Karpas-422 (cell line): ENCODE measurements around the gene PPP2R3B. TPM values are rescaled to one million over a fixed set of nuclear protein-coding genes. Genes with fewer than 3 reads are reported as not detected.
"Not testable (repeated sequence)": the region's sequence is repeated elsewhere in the genome, so short reads cannot be mapped to it uniquely, and the experiment has no call there.

Experiments used
- DNase-seq: peaks from one replicate; pipeline ENCODE4 v3.0.0-alpha.2; 2015
- H2AFZ ChIP-seq: fragments of 200-600 bp; sonication (generic); 2 replicates; pipeline ENCODE4 v1.6.1; 2014; ENCODE audit warnings: antibody characterized with exemption, low read length, mixed read lengths
- H3K27ac ChIP-seq: fragments of 200-600 bp; sonication (generic); 2 replicates; pipeline ENCODE4 v1.5.1; 2014; ENCODE audit warnings: mild to moderate bottlenecking, low read length, moderate library complexity
- H3K27me3 ChIP-seq: fragments of 200-600 bp; sonication (generic); 2 replicates; pipeline ENCODE4 v1.6.1; 2014; ENCODE audit warnings: low read length, mixed read lengths
- H3K36me3 ChIP-seq: fragments of 200-600 bp; sonication (generic); 2 replicates; pipeline ENCODE4 v1.6.1; 2014; ENCODE audit warnings: low read length, mixed read lengths; ENCODE audit not compliant: insufficient read depth
- H3K4me1 ChIP-seq: fragments of 200-600 bp; sonication (generic); 2 replicates; pipeline ENCODE4 v1.6.1; 2014; ENCODE audit warnings: mild to moderate bottlenecking, low read length, mixed read lengths
- H3K4me2 ChIP-seq: fragments of 200-600 bp; sonication (generic); 2 replicates; pipeline ENCODE4 v1.6.1; 2014; ENCODE audit warnings: low read length, low read depth, mild to moderate bottlenecking; ENCODE audit not compliant: poor library complexity, severe bottlenecking
- H3K4me3 ChIP-seq: fragments of 200-600 bp; sonication (generic); 2 replicates; pipeline ENCODE4 v1.5.1; 2014; ENCODE audit warnings: mild to moderate bottlenecking, antibody characterized with exemption, low read length, mixed read lengths
- H3K79me2 ChIP-seq: fragments of 200-600 bp; sonication (generic); 2 replicates; pipeline ENCODE4 v1.6.1; 2014; ENCODE audit warnings: mild to moderate bottlenecking, low read length, mixed read lengths
- H3K9ac ChIP-seq: fragments of 200-600 bp; sonication (generic); 2 replicates; pipeline ENCODE4 v1.6.0; 2014; ENCODE audit warnings: low read length
- H3K9me2 ChIP-seq: fragments of 200-600 bp; sonication (generic), shearing (Covaris generic); replicated peaks from 2 replicates; pipeline ENCODE4 v1.6.0; 2014; ENCODE audit warnings: mild to moderate bottlenecking, low read length, moderate library complexity; ENCODE audit not compliant: insufficient read depth
- H3K9me3 ChIP-seq: fragments of 300-700, 200-600 bp; sonication (generic); 2 replicates; pipeline ENCODE4 v1.6.1; 2014; ENCODE audit warnings: low read length, mixed read lengths
- H4K20me1 ChIP-seq: fragments of 200-600 bp; sonication (generic); 2 replicates; pipeline ENCODE4 v1.6.1; 2014; ENCODE audit warnings: mild to moderate bottlenecking, antibody characterized with exemption, low read length, low read depth; ENCODE audit not compliant: insufficient read depth
- total RNA-seq: library from RNA; depleted of rRNA; stranded (reverse); fragments of >200 nt; shearing (Covaris generic); gene quantifications from 2 replicates; pipeline ENCODE4 v1.2.3, GENCODE V29; 2014; ENCODE audit warnings: low replicate concordance; rRNA removed

Gene PPP2R3B, protein sequence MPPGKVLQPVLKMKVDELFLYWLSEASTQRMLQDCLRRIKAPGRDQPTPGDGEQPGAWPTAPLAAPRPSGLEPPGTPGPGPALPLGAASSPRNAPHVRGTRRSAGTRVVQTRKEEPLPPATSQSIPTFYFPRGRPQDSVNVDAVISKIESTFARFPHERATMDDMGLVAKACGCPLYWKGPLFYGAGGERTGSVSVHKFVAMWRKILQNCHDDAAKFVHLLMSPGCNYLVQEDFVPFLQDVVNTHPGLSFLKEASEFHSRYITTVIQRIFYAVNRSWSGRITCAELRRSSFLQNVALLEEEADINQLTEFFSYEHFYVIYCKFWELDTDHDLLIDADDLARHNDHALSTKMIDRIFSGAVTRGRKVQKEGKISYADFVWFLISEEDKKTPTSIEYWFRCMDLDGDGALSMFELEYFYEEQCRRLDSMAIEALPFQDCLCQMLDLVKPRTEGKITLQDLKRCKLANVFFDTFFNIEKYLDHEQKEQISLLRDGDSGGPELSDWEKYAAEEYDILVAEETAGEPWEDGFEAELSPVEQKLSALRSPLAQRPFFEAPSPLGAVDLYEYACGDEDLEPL
- 23.2 and 62.5 TPM in 2 replicates for total RNA-seq

DNA sequence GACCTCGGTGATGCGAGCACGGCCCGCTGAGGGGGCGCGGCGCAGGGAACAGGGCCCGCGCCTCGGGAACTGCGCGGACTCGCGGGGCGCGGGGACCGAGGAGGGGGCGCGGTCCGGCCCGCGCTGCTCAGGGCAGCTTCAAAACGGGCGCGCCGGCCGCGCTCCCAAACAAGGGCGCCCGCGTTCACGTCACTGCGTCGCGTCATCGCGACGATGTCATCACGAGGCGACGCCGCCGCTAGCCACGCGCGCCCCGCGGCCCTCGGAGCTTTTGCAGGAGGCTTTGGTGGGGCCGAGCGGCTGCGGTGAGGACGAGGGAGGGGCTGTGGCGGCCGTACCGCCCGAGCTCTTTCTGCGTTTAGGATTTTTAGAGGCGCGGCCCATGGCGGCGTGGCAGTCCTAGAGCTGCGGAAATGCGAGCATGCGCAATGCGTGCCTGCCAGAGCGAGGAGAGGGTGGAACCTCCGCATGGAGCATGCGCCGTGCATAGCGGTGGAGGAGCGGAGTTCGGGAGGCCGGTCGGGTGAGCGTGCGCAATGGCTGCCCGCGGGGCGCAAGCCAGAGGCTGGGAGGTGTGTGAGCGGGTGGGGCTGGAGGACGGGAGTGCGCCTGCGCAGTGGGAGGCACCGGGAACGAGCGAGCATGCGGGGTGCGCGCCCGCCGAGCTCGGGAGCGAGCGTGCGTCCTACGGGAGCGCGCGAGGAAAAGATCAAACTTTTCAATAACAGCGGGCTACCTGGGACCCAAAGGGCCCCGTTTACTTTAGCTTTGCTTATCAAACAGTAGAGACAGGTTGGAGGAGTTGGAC lies at the start of gene PPP2R3B:
Gene PPP2R3B (minus strand): TSS at position 140 of the 808 bp plus-strand sequence. CDS start 216 bp downstream, outside the sequence.
- H3K4me2 ChIP-seq = peak within 1 kb of the TSS; percentile 82
- H3K9me2 ChIP-seq = no peaks in the 10 kb centered on the region
- H3K27ac ChIP-seq = peak within 1 kb of the TSS; percentile 85
- H3K4me1 ChIP-seq = peaks cover 22% of the 10 kb centered on the region
- no peaks in the 10 kb centered on the region for H3K9me3 ChIP-seq
- H3K27me3 ChIP-seq = no peaks in the 10 kb centered on the region
- DNase-seq = peak; percentile 99
- peak within 1 kb of the TSS; percentile 96 for H3K9ac ChIP-seq
- no peaks in the 10 kb centered on the region for H4K20me1 ChIP-seq
- peak within 1 kb of the TSS; percentile 91 for H3K4me3 ChIP-seq
- peak within 1 kb of the TSS; percentile 57 for H2AFZ ChIP-seq
- peaks cover 43% of the 10 kb centered on the region for H3K79me2 ChIP-seq
- peaks cover 3% of the 10 kb centered on the region; the same call in 1 of the 2 replicates for H3K36me3 ChIP-seq

DNA sequence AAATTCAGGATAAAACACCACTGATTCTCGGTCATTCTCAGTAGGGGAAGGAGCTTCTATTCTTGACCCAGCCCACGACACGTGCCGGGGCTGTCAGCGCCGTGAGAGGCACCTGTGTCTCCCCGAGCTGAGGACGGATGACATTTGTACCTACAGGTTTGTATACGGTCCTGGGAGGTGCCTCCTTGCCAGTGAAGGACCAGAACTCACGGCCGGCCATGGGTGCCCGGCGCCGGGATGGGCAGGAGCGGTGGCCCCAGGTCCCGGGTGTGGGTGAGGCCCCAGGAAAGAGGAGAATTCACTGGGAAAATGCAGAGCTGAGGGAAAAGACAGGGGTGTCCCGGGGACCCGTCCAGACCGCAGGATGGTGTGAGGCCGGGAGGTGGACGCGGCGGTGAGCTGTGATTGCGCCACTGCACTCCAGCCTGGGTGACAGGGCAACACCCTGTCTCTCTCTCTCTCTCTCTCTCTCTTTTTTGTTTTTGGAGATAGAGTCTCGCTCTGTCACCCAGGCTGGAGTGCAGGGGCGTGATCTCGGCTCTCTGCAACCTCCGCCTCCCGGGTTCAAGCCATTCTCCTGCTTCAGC lies 48.9 kb upstream of the PPP2R3B start:
- H3K36me3 ChIP-seq = no peaks in the 10 kb centered on the region
- no peaks in the 10 kb centered on the region for H3K9me2 ChIP-seq
- H3K9me3 ChIP-seq = no peaks in the 10 kb centered on the region
- no peaks in the 10 kb centered on the region for H3K4me1 ChIP-seq
- no peaks in the 10 kb centered on the region for H4K20me1 ChIP-seq
- no peak for DNase-seq
- no peak overlapping the region for H3K9ac ChIP-seq
- no peak overlapping the region for H2AFZ ChIP-seq
- no peak overlapping the region for H3K4me3 ChIP-seq
- H3K27me3 ChIP-seq = no peaks in the 10 kb centered on the region
- H3K27ac ChIP-seq = no peak overlapping the region
- no peaks in the 10 kb centered on the region for H3K79me2 ChIP-seq
- H3K4me2 ChIP-seq = no peak overlapping the region

DNA sequence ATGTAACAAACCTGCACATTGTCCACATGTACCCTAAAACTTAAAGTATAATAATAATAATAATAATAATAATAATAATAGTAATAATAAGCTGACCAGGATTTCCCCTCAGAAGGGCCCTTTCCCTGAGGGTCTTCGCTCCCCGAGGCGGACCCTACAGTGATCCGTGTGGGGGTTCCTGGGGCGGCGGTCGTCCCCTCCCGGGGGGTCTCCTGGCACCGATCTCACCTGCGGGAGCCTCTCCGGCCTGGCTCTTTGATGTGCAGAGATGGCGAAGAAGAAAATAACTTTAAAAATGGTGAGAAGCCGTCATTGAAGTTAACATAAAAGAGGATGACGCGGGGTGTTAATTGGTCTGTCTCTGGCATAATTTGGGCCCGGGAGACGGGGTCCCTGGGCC lies 48.2 kb upstream of the PPP2R3B start:
- Histone ChIP-seq H3K4me3 (no peak overlapping the region), H3K9ac (no peak overlapping the region), H3K36me3 (no peaks in the 10 kb centered on the region), H3K9me3 (no peaks in the 10 kb centered on the region), H4K20me1 (no peaks in the 10 kb centered on the region), H3K27me3 (no peaks in the 10 kb centered on the region), H3K79me2 (no peaks in the 10 kb centered on the region), H3K4me1 (no peaks in the 10 kb centered on the region), H3K9me2 (no peaks in the 10 kb centered on the region), H3K27ac (no peak overlapping the region), H2AFZ (no peak overlapping the region), H3K4me2 (no peak overlapping the region)
- no peak for DNase-seq

DNA sequence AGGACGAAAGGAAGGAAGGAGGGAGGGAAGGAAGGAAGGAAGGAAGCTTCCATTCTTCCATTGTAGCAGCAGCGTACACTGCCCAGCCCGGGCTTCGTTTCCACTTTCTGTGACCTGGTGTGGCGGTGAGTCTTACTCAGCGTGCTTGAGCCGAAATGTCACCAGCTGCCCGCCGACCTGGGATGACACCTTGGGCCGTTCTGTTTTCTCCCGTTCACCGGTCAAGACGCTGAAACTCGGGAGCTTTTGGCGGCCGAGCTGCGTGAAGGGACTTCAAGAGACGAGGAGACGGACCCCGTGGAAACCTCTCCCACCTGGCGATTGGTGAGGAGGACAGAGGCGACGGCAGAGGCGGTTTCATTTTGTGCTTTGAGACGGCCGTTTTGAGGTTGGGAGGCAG lies 47.1 kb upstream of the PPP2R3B start:
- Histone ChIP-seq H4K20me1 (no peaks in the 10 kb centered on the region), H3K79me2 (no peaks in the 10 kb centered on the region), H3K9me3 (no peaks in the 10 kb centered on the region), H3K9me2 (no peaks in the 10 kb centered on the region), H3K4me1 (no peaks in the 10 kb centered on the region), H3K4me2 (no peak overlapping the region), H3K27me3 (no peaks in the 10 kb centered on the region), H3K36me3 (no peaks in the 10 kb centered on the region), H3K9ac (no peak overlapping the region), H2AFZ (no peak overlapping the region), H3K27ac (no peak overlapping the region), H3K4me3 (no peak overlapping the region)
- DNase-seq = no peak

DNA sequence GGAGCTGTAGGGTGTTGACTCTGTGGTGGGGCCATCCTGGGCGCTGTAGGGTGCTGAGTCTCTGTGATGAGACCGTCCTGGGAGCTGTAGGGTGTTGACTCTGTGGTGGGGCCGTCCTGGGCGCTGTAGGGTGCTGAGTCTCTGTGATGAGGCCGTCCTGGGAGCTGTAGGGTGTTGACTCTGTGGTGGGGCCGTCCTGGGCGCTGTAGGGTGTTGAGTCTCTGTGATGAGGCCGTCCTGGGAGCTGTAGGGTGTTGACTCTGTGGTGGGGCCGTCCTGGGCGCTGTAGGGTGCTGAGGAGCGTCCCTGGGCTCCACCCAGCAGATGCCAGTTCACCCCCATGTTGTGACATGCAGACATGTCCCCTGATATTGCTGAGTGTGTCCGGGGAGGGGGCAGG lies 46.0 kb upstream of the PPP2R3B start:
- not testable (repeated sequence) for H3K4me2 ChIP-seq, H4K20me1 ChIP-seq, H3K27me3 ChIP-seq, H3K4me3 ChIP-seq, H3K27ac ChIP-seq, H3K9me3 ChIP-seq, DNase-seq, H3K4me1 ChIP-seq, H3K9me2 ChIP-seq, H3K9ac ChIP-seq, H3K79me2 ChIP-seq, H3K36me3 ChIP-seq, H2AFZ ChIP-seq

DNA sequence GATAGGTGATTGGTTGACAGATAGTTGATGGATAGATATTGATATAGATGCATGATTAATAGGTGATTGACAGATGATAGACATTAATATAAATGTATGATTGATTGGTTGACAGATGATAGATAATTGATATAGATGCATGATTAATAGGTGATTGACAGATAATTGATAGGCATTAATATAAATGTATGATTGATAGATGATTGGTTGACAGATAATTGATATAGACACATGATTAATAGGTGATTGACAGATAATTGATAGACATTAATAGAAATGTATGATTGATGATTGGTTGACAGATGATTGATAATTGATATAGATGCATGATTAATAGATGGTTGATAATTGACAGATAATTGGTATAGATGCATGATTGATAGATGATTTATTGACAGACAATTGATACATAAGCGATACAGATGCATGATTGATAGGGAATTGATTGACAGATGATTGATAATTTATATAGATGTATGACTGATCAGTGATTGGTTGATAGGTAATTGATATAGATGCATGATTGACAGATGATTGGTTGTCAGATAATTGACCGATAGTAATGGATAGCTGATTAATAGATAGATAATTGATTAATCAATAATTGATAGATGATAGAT lies 44.9 kb upstream of the PPP2R3B start:
- H3K4me1 ChIP-seq = no peaks in the 10 kb centered on the region

DNA sequence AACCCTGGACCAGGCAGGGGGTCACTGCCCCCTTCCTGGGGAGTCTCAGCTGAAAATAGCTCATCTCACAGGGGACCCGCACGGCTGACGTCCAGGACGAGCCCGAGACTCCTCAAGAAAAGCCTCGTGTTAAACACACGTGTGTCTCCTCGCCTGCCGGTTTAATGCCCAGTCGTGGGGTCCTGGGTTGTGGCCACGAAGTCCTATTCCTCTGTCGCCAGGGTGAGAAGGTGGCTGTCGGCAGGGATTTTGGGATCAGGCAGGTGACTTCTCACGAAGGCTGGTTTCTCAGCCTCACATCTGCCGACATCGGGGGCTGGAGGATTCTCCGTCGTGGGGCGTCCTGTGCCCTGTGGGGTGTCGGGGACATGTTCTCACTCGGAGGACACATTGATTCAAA lies 44.3 kb upstream of the PPP2R3B start:
- Histone ChIP-seq H3K4me1 (no peaks in the 10 kb centered on the region), H3K9me2 (no peaks in the 10 kb centered on the region), H3K36me3 (no peaks in the 10 kb centered on the region), H2AFZ (no peak overlapping the region), H3K27ac (no peak overlapping the region), H3K79me2 (no peaks in the 10 kb centered on the region), H3K4me2 (no peak overlapping the region), H3K9ac (no peak overlapping the region), H4K20me1 (no peaks in the 10 kb centered on the region), H3K4me3 (no peak overlapping the region), H3K27me3 (no peaks in the 10 kb centered on the region), H3K9me3 (no peaks in the 10 kb centered on the region)
- no peak for DNase-seq

More for the DNA sequence above, 44.9 kb upstream of the PPP2R3B start:
- H2AFZ ChIP-seq = no peak overlapping the region
- no peaks in the 10 kb centered on the region for H3K36me3 ChIP-seq
- no peak overlapping the region for H3K4me2 ChIP-seq
- H3K9me3 ChIP-seq = no peaks in the 10 kb centered on the region
- H3K9ac ChIP-seq = no peak overlapping the region
- H3K9me2 ChIP-seq = no peaks in the 10 kb centered on the region
- H4K20me1 ChIP-seq = no peaks in the 10 kb centered on the region
- no peak overlapping the region for H3K27ac ChIP-seq
- no peaks in the 10 kb centered on the region for H3K79me2 ChIP-seq
- DNase-seq = no peak
- no peaks in the 10 kb centered on the region for H3K27me3 ChIP-seq
- H3K4me3 ChIP-seq = no peak overlapping the region
